Measurements from ENCODE around the gene FLNC.

The FLNC gene

DNA sequence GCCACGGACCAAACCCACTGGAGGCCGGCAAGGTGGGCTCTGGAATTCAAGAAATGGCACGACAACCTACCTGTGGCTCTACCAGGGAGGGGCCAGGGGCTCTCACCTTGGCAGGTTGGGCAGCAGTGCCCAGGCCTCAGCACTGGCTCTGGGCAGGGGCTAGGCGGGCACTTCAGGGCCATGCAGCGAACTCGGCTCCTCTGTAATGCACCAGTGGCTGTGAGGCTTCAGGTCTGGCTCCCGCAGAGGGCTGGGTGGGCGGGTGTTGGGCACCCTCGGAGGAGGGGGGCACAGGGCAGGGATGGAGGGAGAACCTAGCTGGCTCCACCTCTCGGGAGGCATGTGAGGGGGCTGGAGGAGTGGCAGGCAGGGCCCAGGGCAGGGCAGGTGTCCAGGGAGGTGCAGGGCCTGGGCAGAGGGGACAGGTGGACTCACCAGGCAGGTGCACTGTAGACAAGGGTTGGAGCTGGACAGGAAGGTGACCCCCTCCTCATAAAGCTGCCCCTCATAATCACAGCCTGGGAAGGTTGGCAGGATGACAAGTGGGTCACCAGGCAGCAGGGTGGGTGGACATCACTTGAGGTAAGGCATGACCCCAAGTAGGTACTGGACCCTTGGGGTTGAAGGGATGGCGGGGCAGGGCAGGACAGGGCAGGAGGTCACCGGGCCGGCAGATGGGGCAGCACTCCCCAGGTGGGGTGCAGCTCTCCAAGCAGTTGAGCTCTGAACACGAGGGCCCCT is 73.6 kb downstream of the FLNC start:
- no peak overlapping the region for H3K4me3 ChIP-seq (replicated peaks in 1 of 2; ENCODE audit: low read depth in 2 of 2, low read length in 2 of 2)
- TF ChIP-seq, protein P1, sequence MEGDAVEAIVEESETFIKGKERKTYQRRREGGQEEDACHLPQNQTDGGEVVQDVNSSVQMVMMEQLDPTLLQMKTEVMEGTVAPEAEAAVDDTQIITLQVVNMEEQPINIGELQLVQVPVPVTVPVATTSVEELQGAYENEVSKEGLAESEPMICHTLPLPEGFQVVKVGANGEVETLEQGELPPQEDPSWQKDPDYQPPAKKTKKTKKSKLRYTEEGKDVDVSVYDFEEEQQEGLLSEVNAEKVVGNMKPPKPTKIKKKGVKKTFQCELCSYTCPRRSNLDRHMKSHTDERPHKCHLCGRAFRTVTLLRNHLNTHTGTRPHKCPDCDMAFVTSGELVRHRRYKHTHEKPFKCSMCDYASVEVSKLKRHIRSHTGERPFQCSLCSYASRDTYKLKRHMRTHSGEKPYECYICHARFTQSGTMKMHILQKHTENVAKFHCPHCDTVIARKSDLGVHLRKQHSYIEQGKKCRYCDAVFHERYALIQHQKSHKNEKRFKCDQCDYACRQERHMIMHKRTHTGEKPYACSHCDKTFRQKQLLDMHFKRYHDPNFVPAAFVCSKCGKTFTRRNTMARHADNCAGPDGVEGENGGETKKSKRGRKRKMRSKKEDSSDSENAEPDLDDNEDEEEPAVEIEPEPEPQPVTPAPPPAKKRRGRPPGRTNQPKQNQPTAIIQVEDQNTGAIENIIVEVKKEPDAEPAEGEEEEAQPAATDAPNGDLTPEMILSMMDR (IDR thresholded peaks at IDR 0.05; ENCODE audit: low read depth, low read length), result no peak
- no peak for DNase-seq (ENCODE audit: low read depth in 2 of 2)

DNA sequence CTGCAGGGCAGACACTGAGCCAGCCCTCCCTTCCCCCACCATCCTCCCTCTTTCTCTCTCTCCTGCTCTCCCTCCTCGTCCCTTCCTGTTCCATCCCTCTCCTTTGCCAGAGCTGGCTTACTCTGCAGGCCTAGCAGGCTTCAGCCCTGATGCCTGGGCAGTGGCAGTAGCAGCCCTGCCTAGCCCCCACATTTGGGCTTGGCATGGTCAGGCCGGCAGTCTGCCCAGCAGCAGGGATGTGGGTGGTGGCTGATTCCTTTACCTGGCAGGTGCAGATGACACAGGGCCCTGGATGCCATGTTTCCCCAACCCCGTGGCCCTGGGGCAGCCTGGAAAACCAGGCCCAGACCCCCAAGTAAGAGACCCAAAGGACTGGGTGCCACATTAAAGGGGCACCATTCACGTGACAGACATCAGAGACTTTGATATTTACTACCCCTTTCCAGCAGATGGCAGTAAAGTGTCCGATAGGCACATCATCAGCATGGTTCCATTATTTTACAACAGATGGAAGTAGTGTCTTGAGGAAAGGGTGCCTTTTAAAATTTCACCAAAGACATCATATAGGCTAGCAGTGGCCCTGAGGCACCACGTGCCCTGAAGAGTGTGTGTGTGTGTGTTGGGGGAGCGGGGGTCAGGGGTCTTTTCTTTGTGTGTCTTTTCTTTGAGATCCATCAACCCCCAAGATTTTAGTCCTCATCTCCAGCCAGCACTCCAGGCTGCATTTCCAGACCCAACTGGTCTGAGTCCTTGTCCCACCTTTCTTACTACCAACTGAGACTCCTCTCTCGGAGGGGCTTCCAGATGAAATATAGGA is 74.4 kb downstream of the FLNC start:
- TF ChIP-seq, protein P1 (IDR thresholded peaks at IDR 0.05; ENCODE audit: low read depth, low read length), result peak; percentile 64
- peak; percentile 69 to 70 for DNase-seq (ENCODE audit: low read depth in 2 of 2)
- H3K4me3 ChIP-seq (replicated peaks in 1 of 2; ENCODE audit: low read depth in 2 of 2, low read length in 2 of 2), result no peak overlapping the region

- TF ChIP-seq, protein P1 (IDR thresholded peaks at IDR 0.05; ENCODE audit: low read depth, low read length), result no peak
- no peak for DNase-seq (ENCODE audit: low read depth in 2 of 2)
- H3K4me3 ChIP-seq (replicated peaks in 1 of 2; ENCODE audit: low read depth in 2 of 2, low read length in 2 of 2), result no peak overlapping the region
These were observed 76.0 kb downstream of the FLNC start for GRCh38 chr7:128906001-128906765.

DNA sequence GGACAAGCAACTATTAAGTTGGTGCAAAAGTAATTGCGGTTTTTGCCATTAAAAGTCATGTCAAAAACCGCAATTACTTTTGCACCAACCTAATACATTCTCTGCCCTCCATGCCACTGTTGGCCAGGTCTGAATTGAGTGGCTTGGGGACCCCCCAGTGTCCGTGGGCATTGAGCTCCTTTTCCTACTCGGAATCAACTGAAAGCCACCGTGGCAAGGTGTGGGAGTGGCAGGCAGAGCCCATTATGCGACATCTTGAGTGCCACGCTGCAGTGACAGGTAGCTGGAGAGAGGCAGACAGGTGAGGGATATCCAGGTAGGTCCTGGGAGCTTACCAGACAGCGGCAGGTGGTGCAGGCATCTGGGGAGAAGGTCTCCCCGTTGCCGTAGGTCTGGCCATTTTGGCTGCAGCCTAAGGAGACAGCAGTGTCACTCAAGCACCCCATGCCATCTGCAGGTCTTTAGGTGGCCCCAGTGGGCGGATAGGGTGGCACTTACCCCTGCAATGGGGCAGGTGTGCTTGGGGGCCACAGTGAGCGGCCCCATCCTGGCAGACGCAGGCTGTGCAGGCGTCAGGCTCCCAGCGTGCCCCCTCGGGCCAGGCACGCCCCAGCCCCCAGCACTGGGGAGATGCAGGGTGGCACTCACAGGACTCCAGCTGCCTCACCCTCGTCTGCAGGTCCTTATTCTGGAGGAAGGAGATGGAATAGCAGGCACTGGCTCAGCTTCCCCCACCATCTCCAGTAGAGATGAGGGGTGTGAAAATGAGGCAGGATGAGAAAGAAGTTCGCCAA is 76.8 kb downstream of the FLNC start:
- no peak overlapping the region for H3K4me3 ChIP-seq (replicated peaks in 1 of 2; ENCODE audit: low read depth in 2 of 2, low read length in 2 of 2)
- TF ChIP-seq, protein P1 (IDR thresholded peaks at IDR 0.05; ENCODE audit: low read depth, low read length), result no peak
- no peak for DNase-seq (ENCODE audit: low read depth in 2 of 2)
